Sciatic nerve (tissue), 2 donors: ENCODE data around the gene TIMP1. TPM values are rescaled to one million over a fixed set of nuclear protein-coding genes. Genes with fewer than 3 reads are reported as not detected.

Source experiments
- ATAC-seq: fragments of 200-7000 bp; cut with Tn5 transposase; one replicate; pipeline ENCODE4 v1.9.1; 2020; ENCODE audit warnings: mild to moderate bottlenecking, moderate library complexity
- DNase-seq: peaks from one replicate; pipeline ENCODE4 v3.0.0-alpha.2; 2020; ENCODE audit warnings: low spot score
- intact Hi-C: fragments of 100-400 bp; cut with DNase I; formaldehyde crosslinking; loops from one replicate; pipeline ENCODE4 v1.14.2; 2022
- total RNA-seq: library from RNA; stranded (reverse); fragmentation: NEBNext Ultra II Directional; extraction: Animal tissue kit (Norgen Biotek cat#: 25700); gene quantifications from one replicate; pipeline ENCODE4 v1.2.1, GENCODE V29; 2021
- donor health status: DM: no; HTN: no; CAD: no.
- donor health status: DM: no; HTN: no; CAD: no.

TIMP1 gene
- total RNA-seq, 1 donor from 2014 or later: 288 TPM

GRCh38 chrX:47571896-47572295, 10.3 kb upstream of the TIMP1 start:
- DNase-seq (no peak), ATAC-seq (no peak)
- intact Hi-C loops: no loop called here

- intact Hi-C loops: no loop called here
- ATAC-seq (peak; percentile 4), DNase-seq (no peak)
Observed at GRCh38 chrX:47572773-47573340, 9.4 kb upstream of the TIMP1 start.

- ATAC-seq: peak; percentile 80
- intact Hi-C loops: no loop called here
- DNase-seq: peak; percentile 74
Observed at GRCh38 chrX:47573341-47574075, 8.7 kb upstream of the TIMP1 start.

GRCh38 chrX:47574076-47574546, 8.1 kb upstream of the TIMP1 start:
- DNase-seq: no peak

GRCh38 chrX:47574547-47575301, 7.5 kb upstream of the TIMP1 start:
- DNase-seq (peak; percentile 49), ATAC-seq (no peak)
- intact Hi-C loops: no loop called here

More at GRCh38 chrX:47574076-47574546, 8.1 kb upstream of the TIMP1 start:
- peak; percentile 29 for ATAC-seq
- intact Hi-C loops: no loop called here

- intact Hi-C loops: no loop called here
- no peak for ATAC-seq
- no peak for DNase-seq
Observed at GRCh38 chrX:47576021-47576898, 6.0 kb upstream of the TIMP1 start.

GRCh38 chrX:47577424-47577823, 4.8 kb upstream of the TIMP1 start:
- ATAC-seq (no peak), DNase-seq (no peak)

GRCh38 chrX:47577901-47578300, 4.3 kb upstream of the TIMP1 start:
- intact Hi-C loops: no loop called here
- ATAC-seq (no peak), DNase-seq (no peak)

More at GRCh38 chrX:47577424-47577823, 4.8 kb upstream of the TIMP1 start:
- intact Hi-C loops: no loop called here

- no peak for ATAC-seq
- DNase-seq: no peak
- intact Hi-C loops: no loop called here
Observed at GRCh38 chrX:47578692-47579091, 3.5 kb upstream of the TIMP1 start.

GRCh38 chrX:47579537-47579936, 2.7 kb upstream of the TIMP1 start:
- intact Hi-C loops: no loop called here
- no peak for ATAC-seq
- DNase-seq: no peak

GRCh38 chrX:47583240-47583861, 1.1 kb downstream of the TIMP1 start:
- ATAC-seq (no peak), DNase-seq (no peak)
- intact Hi-C loops: no loop called here

- no peak for ATAC-seq
- no peak for DNase-seq
- intact Hi-C loops: no loop called here
Observed at GRCh38 chrX:47584714-47585113, 2.5 kb downstream of the TIMP1 start.

GRCh38 chrX:47585273-47585672, 3.0 kb downstream of the TIMP1 start:
- ATAC-seq: no peak
- intact Hi-C loops: no loop called here
- DNase-seq: no peak

GRCh38 chrX:47586043-47586787, 4.0 kb downstream of the TIMP1 start:
- intact Hi-C loops: no loop called here
- ATAC-seq: no peak
- DNase-seq: no peak

GRCh38 chrX:47587091-47587891, 5.1 kb downstream of the TIMP1 start:
- DNase-seq: no peak
- intact Hi-C loops: no loop called here
- ATAC-seq: no peak

- ATAC-seq: no peak
- intact Hi-C loops: no loop called here
- DNase-seq: no peak
Observed at GRCh38 chrX:47587906-47588735, 5.9 kb downstream of the TIMP1 start.
